NK-92 treated with Interleukin-12 subunit alpha and Interleukin-12 subunit beta, amount 100 ng/mL, for 24 hours (cell line): ENCODE results near the gene MPPED1.

Source experiments
- DNase-seq: peaks from one replicate; lab custom pipeline; 2025; lab: John Stamatoyannopoulos, UW

MPPED1 gene

DNA sequence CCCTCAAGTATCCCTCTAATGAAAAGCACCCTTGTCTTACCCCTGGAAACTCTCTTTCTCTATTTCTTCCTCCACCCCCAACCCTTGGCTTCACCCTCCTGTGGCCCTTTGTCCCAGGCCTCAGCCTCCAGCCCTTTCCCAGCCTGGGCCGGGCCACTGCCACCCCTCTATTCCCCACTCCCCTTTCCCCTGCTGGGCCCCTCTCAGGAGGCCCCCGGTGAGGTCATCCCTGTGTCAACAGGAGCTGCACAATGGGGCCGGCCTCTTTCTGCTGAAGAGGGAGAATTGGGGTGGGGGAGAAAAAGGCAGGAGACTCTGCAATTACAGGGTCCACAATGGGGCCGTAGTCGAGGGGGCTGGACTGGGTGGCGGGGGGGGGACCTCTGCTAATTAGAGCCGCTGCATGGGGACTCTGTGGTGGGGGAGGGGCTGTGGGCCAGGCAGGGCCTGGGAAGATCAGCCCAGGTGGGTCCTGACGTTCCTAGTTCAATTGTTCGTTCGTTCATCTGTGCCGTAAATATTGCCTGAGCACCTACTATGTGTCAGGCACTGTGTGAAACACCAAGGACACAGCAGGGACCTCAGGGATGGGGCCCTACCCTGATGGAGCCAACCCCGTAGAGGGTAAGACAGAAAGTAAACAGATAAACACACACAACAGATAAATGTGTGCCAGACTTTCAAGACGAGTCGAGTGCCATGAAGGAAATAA, 18.5 kb upstream of the MPPED1 start:
- no peak for DNase-seq

DNA sequence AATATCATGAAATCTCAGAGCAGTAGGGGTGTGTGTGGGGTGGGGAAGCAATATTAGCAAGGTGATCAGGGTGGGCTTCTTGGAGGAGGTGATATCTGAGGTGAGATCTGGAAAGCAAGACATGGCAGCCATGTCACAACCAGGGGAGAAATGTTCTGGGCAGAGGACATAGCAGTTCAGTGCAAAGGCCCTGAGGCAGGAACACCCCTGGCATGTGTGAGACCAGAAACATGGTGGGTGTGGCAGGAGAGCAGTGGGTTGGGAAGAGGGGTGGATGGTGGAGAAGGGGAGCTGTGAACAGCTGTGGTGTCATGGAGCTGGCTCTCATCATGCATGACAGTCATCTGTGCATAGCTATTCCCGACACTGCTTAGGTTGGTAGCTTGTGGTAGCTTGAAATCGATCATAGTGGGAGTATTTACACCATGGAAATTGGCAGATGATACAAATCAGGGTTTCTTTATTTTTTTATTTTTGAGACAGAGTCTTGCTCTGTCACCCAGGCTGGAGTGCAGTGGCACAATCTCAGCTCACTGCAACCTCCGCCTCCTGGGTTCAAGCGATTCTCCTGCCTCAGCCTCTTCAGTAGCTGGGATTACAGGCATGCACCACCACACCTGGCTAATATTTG, 17.9 kb upstream of the MPPED1 start:
- no peak for DNase-seq

DNA sequence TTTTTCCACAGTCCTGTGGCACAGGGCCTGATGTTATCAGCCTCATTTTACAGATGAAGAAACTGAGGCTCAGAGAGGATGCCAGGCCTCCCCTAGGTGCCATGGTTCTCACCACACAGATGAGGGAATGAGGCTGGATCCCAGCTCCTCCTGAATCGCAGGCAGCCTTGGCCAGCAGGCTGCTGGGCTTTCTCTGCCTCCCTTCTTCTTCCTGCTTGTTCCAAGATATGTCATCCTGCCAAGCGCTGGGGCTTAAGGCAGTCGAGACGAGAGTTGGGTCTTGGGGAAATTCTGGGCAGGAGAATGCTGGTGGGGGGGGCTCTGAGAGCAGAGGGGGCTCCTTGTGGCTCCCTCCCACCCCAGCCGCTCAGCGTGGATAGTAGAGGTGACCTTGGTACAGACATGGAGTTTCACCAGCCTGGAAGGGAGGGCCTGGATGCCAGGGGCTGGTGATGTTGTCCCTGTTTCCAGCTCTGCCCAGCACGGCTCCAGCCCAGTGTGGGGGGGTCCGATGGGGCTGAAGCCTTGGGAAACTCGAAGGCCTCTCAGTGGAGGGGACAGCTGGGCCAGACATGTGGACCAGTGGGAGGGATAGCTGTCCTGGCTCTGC, 16.6 kb upstream of the MPPED1 start:
- no peak for DNase-seq

DNA sequence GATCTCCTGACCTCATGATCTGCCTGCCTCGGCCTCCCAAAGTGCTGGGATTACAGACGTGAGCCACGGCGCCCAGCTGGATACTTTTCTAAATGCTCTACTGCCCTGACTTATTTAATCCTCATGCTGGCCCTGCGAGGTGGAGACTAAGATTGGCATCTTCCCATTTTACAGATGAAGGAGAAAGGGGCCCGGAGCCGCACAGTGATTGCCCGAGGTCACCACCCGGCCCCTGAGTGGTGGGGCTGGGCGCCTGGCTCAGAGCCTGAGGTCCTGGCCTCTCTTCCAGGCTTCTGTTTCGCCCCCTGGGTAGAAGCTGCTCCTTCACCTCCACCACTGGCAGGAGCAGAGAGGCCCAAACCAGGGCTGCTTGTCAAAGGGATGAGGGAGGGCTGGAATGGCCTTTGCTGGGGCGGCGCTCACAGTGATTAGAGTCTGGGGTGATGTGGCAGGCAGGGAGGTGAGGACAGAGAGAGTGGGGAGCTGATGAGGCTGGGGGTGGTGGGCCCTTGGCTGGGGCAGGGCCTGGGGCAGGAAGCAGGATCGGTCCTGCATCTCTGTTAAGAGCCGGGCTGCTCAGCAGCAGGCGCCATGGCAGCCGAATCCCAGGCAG, 15.4 kb upstream of the MPPED1 start:
- DNase-seq: no peak

DNA sequence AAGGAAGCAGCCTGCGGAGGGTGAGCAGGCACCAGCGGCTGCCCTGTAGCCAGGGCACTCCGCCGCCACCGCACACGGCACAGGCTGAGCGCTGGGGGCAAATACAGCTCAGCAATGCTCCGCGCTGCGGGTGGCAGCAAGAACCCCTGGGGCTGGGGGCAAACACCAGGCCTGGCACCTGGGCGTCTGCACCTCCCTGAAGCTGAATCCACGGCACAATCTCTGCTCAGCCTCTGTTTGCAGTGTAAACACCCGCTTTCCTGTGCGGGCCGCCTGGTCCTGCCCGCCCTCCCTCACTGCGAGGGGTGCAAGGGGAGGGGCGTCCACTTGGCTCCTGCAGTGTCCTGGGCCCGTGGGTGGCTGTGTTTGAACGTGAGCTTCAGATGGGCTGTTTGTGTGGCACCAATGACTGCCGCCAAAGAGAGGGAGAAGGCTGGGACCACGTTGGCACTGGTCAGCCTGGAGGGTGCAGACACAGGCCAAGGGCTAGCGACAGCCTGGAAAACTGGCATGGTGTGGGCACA, 14.8 kb upstream of the MPPED1 start:
- no peak for DNase-seq

DNA sequence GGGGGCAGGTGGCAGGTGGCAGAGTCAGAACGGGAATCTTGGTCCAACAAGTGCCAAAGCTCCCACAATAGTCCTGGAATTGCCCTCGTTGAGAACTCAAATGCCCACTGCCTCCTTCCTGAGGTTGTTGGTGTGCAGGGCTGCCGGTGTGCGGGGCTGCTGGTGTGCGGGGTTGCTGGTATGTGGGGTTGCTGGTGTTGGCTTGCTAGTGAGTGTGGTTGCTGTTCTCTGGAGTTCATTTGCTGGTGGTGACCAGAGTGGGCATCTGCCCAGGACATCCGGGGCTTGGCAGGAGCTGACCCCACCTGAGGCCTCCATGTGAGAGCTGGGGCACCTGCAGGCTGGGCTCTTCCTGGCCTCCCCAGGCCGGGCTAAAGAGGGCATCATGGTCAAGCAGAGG, 14.0 kb upstream of the MPPED1 start:
- no peak for DNase-seq

DNA sequence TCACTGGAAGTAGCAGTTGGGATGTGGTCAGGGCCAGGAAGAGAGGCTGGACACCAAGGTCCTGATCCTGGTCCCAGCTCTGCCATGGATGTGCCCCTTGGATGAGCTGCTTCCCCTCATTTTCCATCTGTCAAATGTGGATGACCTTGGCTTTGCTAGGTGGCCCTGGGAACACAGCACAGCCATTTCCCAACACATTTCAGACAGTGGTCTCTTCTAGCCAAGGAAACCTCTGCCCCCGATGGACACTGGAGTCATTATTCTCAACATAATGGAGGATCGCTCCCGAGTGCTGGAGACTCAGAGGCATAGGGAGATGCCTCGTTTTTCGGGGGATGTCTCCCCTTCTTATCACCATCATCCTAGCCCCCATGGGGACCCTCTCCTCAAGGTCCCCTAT, 13.6 kb upstream of the MPPED1 start:
- no peak for DNase-seq

DNA sequence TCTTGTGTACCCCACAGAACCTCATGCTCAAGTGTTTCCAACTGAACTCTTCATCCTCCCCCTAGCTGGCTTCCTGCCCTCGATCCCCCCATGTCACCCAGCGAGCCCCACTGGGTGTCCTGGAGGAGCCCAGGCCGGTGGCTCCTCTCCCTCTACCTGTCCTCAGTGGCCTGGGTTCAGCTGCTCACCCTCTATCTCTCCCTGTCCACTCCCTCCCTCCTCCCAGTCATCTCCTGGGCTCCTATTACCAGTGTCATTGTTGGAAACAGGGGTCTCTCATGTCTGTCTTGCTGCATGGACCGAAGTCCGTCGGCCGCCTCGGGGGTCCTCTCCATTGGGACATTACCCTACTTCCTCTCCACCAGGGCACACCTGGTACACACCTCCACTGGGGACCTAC, 12.9 kb upstream of the MPPED1 start:
- DNase-seq: no peak

DNA sequence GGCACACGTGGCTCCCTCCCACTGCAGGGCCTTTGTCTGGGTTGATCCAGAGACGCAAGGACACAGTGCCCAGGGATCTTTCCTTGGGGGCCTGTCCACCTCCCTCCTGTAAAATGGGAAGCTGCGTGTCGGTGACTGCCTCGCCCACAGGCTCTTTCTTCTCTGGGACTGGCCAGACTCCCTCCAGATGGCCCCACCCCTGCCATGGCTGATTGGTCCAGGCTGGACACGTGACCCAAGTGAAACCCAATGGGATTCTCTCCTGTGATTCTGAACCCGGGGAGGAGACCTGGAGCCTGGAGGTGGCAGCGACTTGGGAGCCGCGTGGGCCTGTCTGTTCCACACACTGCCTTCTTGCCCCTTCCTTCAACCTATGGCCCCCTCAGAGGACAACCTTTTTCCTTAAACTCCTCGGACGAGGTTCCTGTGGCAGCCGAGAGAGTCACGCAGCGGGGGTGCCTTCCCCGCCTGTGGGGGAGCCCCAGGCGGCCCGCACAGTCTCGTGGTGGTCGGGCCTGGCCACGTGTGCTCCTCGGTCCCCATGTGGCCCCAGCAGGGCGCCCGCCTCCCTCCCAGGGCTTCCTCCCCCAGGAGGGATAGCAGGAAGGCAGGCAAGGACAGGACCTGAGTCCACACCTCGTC, 12.4 kb upstream of the MPPED1 start:
- DNase-seq: no peak

DNA sequence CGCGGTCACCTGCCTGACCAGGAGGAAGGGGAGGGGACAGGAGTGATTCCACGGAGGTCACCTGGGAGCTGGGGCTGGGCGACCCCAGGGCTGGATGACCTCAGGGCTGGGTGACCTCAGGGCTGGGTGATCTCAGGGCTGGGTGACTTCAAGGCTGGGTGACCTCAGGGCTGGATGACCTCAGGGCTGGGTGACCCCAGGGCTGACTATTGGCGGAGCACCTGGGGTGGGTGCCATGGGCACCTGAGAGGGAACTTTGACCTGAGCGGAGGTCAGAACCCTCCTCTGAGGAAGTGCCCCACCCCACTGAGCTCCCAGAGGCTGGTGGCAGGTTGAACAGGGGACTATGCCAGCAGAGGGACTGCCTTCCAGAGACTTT, 11.8 kb upstream of the MPPED1 start:
- DNase-seq: no peak

DNA sequence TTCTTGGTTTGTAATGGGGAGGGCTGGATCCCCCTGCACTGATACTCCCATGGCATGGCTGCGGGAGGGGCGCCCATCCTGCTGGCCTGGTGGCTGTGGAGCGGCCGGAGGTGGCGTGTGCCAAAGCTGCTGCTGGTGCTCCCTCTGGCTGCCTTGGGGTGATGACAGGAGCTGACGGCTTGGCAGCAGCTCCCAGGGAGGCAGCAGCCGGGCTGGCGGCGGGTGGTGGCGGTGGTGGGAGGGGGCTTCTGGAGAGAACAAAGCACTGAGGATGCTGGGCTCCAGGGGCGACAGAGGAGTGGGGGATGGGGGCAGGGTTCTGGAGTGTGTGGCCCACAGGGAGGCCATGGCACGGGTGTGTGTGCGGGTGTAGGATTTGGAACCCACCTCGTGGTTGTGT, 11.4 kb upstream of the MPPED1 start:
- DNase-seq: no peak

DNA sequence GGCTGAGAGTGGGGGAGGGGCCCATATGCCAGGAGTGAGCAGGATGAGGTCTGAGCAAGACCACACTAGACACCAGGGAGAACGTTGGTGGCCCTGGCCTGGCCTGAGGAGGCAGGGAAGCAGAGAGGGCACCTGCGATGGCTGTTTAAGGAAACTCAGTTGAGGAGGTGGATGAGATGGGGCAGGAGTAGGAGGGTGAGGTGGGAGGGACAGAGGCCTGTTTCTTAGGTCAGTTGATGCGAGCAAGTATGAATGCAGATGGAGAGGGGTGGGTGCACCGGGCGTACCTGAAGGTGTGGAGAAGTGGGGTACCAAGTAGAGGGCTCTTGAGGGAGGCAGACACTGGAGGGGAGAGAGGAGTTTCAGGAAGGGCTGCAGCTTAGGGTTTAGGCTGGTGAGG, 10.6 kb upstream of the MPPED1 start:
- DNase-seq: no peak

DNA sequence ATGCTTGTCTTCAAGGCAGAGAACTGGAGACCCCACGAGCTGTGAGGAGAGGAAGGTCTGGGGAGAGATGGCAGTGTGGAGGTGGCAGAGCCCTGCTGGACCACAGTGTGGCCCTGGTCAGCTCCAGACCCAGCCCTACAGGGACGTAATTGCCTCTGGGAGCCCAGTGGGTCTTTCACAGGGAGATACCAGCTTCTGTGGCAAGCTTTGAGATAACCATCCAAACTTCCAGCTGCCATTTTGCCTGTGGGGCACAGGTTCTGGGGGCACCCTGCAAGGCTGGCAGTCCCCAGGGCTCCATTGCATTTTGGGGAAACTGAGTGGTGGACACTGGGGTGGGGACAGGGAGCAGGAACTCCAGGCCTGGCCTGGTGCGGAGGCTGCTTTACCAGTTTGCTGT, 10.2 kb upstream of the MPPED1 start:
- no peak for DNase-seq

DNA sequence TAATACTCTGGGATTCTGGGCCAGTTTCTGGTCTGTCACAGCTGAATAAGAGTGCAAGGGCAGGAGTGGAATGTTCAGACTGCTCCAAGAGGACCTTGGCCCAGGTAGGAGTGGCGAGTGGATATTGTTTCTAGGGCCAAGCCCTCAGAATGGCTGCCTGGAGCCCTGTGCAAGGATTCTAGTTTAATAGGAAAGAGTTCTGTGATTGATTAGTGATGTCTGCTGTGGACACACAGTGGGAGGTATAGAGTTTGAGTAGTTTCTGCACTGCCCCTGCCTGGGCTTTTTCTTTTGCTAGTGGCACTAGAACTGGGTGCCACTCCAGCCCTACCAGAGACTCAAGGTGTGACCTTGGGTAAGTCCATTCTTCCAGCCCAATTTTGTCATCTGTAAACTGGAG, 9.7 kb upstream of the MPPED1 start:
- no peak for DNase-seq

DNA sequence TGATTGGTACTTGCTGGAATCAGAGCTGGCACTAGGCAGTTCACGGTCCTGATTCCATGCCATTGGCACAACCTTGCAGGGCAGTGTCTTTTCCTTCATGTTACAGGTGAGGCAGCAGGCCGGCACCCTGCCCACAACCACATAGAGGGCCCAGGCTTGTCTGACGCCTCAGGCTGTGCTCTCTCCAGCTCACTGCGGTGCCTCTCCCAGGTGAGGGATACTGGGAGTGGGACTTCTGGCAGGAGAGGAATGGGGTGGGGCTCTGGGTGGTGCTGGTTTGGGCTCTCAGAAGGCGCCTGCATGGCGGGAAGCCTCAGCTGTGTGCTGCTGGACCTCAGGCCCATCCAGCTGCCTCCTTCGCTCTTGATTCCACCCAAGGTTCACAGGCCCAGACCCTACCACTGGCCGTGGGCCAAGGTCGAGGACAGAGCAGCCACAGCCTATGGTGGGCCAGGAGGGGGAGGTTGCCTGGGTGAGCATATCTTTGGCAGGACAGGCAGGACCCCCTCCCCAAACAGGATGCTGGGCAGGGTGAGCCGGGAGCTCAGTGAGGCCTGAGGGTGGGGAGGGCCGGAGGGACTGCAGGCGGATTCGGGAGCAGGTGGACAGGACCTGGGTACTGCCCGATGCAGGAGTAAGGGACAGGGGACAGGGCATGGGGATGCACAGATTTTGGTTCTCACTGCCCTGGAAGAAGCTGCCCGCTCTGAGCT, 7.0 kb upstream of the MPPED1 start:
- no peak for DNase-seq

DNA sequence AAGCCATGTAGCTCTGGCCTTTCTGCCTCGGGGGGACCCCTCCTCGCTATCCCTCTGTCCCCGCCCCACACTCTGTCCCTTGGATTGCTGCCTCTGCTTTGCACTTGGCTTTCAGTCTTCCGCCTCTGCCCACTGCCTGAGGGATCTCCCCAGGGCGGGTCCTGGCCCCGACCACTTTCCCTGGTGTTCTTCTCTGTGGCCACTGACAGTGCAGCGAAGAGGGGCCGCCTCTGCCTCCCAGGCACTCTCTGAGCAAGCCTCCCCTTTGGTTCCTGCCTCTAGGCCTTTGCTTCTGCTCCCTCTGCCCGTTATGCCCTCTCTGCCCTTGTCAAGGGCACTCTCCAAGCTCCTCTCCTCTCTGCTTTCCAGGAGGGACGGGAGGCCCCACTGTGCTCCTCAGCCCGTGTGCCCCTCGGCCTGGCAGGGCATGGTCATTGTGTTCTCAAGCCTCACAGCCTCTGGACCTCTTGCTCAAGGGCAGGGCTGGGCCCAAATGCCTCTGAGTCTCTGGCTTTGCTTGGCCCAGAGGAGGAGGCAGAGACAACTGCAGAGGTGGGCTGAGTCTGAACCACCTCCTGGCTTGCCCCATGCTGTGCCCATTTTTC, 5.5 kb upstream of the MPPED1 start:
- DNase-seq: no peak

DNA sequence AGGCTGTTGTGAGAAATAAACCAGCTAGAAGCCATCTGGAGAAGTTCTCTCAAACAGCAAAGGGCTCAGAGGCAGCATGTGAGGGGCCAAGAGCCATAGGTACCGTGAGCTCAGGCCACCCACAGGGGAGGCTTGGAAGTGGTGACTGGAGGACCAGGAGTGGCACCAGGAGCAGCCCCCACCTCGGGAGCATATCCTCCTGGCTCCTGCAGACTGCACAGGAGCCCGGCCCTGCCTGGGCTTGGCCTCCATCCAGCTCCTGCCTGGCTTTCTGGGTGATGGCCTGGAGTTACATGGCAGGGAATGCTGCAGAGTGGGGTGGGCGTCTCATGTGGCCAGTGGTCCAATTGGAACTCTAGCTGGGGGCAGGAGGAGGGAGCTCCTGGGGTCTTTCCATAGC, 4.2 kb upstream of the MPPED1 start:
- no peak for DNase-seq

DNA sequence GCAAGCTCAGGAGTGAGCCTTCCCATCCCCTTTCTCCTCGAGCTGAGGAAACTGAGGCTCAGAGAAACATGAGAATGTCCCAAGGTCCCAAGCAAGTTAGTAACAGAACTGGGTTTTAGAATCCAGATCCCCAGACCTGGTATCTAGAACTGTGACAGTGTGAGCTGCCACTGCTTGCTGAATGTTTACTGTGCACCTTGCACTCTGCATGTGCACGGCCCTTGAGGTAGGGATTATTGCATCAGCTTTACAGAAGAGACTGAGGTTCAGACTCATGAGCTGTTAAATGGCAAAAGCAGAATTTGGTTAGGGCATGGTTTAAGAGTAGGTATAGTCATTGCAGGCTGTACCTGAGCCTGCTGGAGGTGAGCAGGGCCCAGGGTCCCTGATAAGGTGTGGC, 3.8 kb upstream of the MPPED1 start:
- DNase-seq: no peak

DNA sequence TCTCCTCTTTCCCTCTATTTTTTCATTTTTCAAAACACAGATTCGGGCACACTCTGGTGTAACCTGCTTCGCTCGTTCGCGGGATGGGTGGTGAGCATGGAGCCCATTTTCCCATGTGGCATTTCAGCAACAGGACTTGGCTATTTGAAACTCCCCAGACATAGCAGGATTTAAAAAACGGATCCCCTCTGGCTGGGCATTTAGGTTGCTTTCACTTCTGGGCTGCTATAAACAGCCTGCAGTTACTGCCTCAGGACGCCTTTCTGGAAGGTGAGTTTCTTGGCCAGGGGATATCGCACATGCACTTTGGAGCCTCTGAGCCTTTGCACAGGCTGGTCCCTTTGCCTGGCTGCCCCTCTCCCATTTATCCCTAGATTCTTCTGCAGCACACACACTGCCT, 2.8 kb upstream of the MPPED1 start:
- DNase-seq: no peak

DNA sequence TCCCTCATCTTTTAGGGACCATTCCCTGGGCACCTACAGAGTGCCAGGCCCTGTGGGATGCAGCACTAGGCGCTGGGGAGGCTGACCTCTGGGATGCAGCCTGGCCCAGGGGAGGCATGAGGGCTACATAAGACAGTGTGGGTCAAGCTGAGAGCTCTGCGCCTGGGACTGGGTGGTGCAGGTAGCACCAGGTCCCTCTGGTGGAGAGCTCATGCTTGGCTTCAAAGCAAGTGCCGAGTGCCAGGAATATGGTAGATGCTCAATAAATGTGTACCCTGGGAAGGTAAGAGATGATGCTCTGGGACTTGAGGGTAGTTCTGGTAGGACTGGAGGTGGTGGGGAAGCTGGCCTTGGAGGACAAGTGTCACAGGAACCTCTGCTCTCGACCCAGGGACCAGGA, 2.0 kb upstream of the MPPED1 start:
- no peak for DNase-seq

DNA sequence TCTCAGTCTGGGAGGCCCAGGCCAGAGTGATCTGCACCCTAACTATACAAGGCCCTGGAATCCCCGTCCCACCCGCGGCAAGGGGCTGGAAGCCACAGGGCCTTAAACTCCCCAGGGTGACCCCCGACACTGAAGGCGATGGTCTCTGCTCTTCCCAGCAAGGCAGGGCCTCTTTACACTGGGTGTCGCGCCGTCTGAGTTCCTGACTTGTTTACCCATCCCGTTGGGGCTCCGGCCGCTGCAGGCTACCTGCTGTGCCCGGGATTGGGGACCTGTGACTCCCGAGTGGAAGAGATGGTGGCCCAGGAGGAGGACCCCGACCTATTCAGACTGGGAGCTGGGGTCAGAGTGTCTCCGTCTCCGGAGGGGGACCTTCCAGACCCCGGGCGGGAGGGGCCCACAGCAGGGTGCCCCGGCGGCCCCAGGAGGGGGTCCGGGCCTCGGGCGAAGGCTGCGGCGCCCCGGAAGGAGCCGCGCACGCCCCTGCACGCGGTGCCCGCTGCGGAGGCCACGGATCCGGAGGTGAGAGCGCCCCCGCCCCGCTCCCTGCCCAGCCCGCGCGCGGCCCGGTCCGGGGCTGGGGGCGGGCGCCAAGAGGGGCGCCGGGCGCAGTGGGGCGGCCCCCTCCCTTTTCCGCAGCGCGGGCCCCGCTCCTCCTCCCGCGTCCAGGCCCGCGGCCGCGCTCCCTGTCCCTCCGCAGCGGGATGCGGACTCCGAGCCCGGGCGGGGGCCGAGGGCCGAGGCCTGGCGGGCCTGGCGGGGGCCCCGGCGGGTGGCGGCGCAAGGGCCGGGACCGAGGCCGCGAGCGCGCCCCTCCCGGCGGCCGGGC, 560 bp upstream of the MPPED1 start:
- no peak for DNase-seq
